HEK293 (cell line): ENCODE data around the gene GCH1.

Experiments
- ATF2 ChIP-seq: fragments of 450-650 bp; formaldehyde crosslinking; IDR thresholded peaks from 2 replicates; pipeline ENCODE4 v1.5.1; 2016; ENCODE audit warnings: missing biosample characterization, missing genetic modification characterization, low read depth
- HIC1 ChIP-seq: fragments of 450-650 bp; formaldehyde crosslinking; IDR thresholded peaks from 2 replicates; pipeline ENCODE4 v1.5.1; 2016; ENCODE audit warnings: missing biosample characterization, missing genetic modification characterization
- HOXC10 ChIP-seq: sonication (generic); formaldehyde crosslinking; IDR thresholded peaks from 2 replicates; pipeline ENCODE4 v1.8.1; 2023; ENCODE audit warnings: mild to moderate bottlenecking, missing genetic modification reagents
- IKZF3 ChIP-seq: fragments of 450-650 bp; IDR thresholded peaks from 2 replicates; pipeline ENCODE4 v1.5.0; 2018; ENCODE audit warnings: missing biosample characterization, mild to moderate bottlenecking, missing genetic modification characterization, moderate library complexity
- KLF17 ChIP-seq: fragments of 450-650 bp; formaldehyde crosslinking; IDR thresholded peaks from 2 replicates; pipeline ENCODE4 v1.5.1; 2016; ENCODE audit warnings: missing biosample characterization, missing genetic modification characterization
- MZF1 ChIP-seq: fragments of 450-650 bp; formaldehyde crosslinking; IDR thresholded peaks from 2 replicates; pipeline ENCODE4 v1.5.1; 2017; ENCODE audit warnings: missing biosample characterization, missing genetic modification characterization, borderline replicate concordance
- OSR2 ChIP-seq: fragments of 450-650 bp; formaldehyde crosslinking; IDR thresholded peaks from 2 replicates; pipeline ENCODE4 v1.5.1; 2016; ENCODE audit warnings: missing biosample characterization, missing genetic modification characterization
- PRDM1 ChIP-seq: fragments of 450-650 bp; formaldehyde crosslinking; IDR thresholded peaks from 2 replicates; pipeline ENCODE4; 2016; ENCODE audit warnings: missing biosample characterization, missing genetic modification characterization
- SP3 ChIP-seq: fragments of 450-650 bp; formaldehyde crosslinking; IDR thresholded peaks from 2 replicates; pipeline ENCODE4 v1.5.1; 2016; ENCODE audit warnings: missing biosample characterization, missing genetic modification characterization
- WT1 ChIP-seq: fragments of 450-650 bp; formaldehyde crosslinking; IDR thresholded peaks from 2 replicates; pipeline ENCODE4 v1.5.1; 2016; ENCODE audit warnings: missing biosample characterization, missing genetic modification characterization
- ZBTB21 ChIP-seq: fragments of 450-650 bp; formaldehyde crosslinking; IDR thresholded peaks from 2 replicates; pipeline ENCODE4 v1.5.1; 2017; ENCODE audit warnings: missing biosample characterization, missing genetic modification characterization
- ZBTB6 ChIP-seq: fragments of 450-650 bp; formaldehyde crosslinking; IDR thresholded peaks from 2 replicates; pipeline ENCODE4 v1.5.1; 2017; ENCODE audit warnings: missing biosample characterization, missing genetic modification characterization
- ZBTB8A ChIP-seq: fragments of 450-650 bp; formaldehyde crosslinking; IDR thresholded peaks from 2 replicates; pipeline ENCODE4 v1.5.1; 2016; ENCODE audit warnings: missing biosample characterization, missing genetic modification characterization
- ZFP41 ChIP-seq: fragments of 450-650 bp; formaldehyde crosslinking; IDR thresholded peaks from 2 replicates; pipeline ENCODE4 v1.5.1; 2016; ENCODE audit warnings: missing biosample characterization, missing genetic modification characterization, borderline replicate concordance
- ZNF10 ChIP-seq: fragments of 450-650 bp; formaldehyde crosslinking; IDR thresholded peaks from 2 replicates; pipeline ENCODE4 v1.5.1; 2017; ENCODE audit warnings: missing biosample characterization, missing genetic modification characterization
- ZNF114 ChIP-seq: fragments of 450-650 bp; formaldehyde crosslinking; IDR thresholded peaks from 2 replicates; pipeline ENCODE4 v1.5.0; 2017; ENCODE audit warnings: missing biosample characterization, missing genetic modification characterization
- ZNF19 ChIP-seq: fragments of 450-650 bp; formaldehyde crosslinking; IDR thresholded peaks from 2 replicates; pipeline ENCODE4; 2016; ENCODE audit warnings: missing biosample characterization, missing genetic modification characterization, low read depth
- ZNF239 ChIP-seq: fragments of 450-650 bp; formaldehyde crosslinking; IDR thresholded peaks from 2 replicates; pipeline ENCODE4 v1.5.1; 2016; ENCODE audit warnings: missing biosample characterization, missing genetic modification characterization
- ZNF366 ChIP-seq: fragments of 450-650 bp; formaldehyde crosslinking; conservative IDR thresholded peaks from 2 replicates; pipeline ENCODE4 v1.5.1; 2016; ENCODE audit warnings: missing biosample characterization, missing genetic modification characterization
- ZNF433 ChIP-seq: fragments of 450-650 bp; formaldehyde crosslinking; IDR thresholded peaks from 2 replicates; pipeline ENCODE4 v1.5.1; 2016; ENCODE audit warnings: missing biosample characterization, missing genetic modification characterization, low read depth
- ZNF561 ChIP-seq: fragments of 450-650 bp; IDR thresholded peaks from 2 replicates; pipeline ENCODE4 v1.5.1; 2018; ENCODE audit warnings: missing biosample characterization, missing genetic modification characterization, borderline replicate concordance
- ZNF664 ChIP-seq: fragments of 450-650 bp; formaldehyde crosslinking; IDR thresholded peaks from 2 replicates; pipeline ENCODE4 v1.5.1; 2016; ENCODE audit warnings: missing biosample characterization, missing genetic modification characterization
- ZNF776 ChIP-seq: fragments of 450-650 bp; formaldehyde crosslinking; IDR thresholded peaks from 2 replicates; pipeline ENCODE4 v1.5.0; 2017; ENCODE audit warnings: missing biosample characterization, missing genetic modification characterization, borderline replicate concordance
- ZNF792 ChIP-seq: fragments of 450-650 bp; formaldehyde crosslinking; IDR thresholded peaks from 2 replicates; pipeline ENCODE4 v1.5.1; 2016; ENCODE audit warnings: missing biosample characterization, missing genetic modification characterization
- TF ChIP-seq, protein P1 (sequence below): sonication (generic); formaldehyde crosslinking; IDR thresholded peaks from 2 replicates; pipeline ENCODE4 v1.8.1; 2022; ENCODE audit warnings: mild to moderate bottlenecking, moderate library complexity, missing genetic modification reagents
- TF ChIP-seq, protein P2 (sequence below): fragments of 450-650 bp; IDR thresholded peaks from 2 replicates; pipeline ENCODE4 v1.5.1; 2018; ENCODE audit warnings: missing biosample characterization, missing genetic modification characterization
- TF ChIP-seq, protein P3 (sequence below): fragments of 450-650 bp; formaldehyde crosslinking; IDR thresholded peaks from 2 replicates; pipeline ENCODE4 v1.5.1; 2017; ENCODE audit warnings: missing biosample characterization, missing genetic modification characterization
- TF ChIP-seq, protein P4 (sequence below): fragments of 450-650 bp; formaldehyde crosslinking; IDR thresholded peaks from 2 replicates; pipeline ENCODE4 v1.5.1; 2016; ENCODE audit warnings: missing biosample characterization, missing genetic modification characterization, borderline replicate concordance

Gene GCH1

DNA sequence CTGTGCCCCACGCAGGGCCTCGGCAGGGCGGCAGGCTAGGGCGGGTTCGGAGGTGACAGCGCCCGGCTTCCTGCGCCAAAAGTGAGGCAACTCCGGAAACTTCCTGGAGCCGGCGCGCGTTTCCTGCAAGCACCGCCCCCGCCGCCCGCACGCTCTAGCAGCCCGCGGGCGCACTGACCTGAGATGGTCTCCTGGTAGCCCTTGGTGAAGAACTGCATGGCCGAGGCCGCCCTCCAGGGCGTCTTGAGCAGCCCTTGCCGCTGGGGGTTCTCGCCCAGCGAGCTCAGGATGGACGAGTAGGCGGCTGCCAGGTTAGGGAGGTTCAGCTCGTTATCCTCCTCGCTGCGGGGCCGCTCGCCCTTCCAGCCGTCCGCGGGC lies 494 bp downstream of the GCH1 start (continued):
- TF ChIP-seq, protein P1, sequence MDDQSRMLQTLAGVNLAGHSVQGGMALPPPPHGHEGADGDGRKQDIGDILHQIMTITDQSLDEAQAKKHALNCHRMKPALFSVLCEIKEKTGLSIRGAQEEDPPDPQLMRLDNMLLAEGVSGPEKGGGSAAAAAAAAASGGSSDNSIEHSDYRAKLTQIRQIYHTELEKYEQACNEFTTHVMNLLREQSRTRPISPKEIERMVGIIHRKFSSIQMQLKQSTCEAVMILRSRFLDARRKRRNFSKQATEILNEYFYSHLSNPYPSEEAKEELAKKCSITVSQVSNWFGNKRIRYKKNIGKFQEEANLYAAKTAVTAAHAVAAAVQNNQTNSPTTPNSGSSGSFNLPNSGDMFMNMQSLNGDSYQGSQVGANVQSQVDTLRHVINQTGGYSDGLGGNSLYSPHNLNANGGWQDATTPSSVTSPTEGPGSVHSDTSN (CRISPR knock-in tag): no peak
- TF ChIP-seq, protein P2, sequence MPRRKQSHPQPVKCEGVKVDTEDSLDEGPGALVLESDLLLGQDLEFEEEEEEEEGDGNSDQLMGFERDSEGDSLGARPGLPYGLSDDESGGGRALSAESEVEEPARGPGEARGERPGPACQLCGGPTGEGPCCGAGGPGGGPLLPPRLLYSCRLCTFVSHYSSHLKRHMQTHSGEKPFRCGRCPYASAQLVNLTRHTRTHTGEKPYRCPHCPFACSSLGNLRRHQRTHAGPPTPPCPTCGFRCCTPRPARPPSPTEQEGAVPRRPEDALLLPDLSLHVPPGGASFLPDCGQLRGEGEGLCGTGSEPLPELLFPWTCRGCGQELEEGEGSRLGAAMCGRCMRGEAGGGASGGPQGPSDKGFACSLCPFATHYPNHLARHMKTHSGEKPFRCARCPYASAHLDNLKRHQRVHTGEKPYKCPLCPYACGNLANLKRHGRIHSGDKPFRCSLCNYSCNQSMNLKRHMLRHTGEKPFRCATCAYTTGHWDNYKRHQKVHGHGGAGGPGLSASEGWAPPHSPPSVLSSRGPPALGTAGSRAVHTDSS: no peak
- TF ChIP-seq WT1 (tag by site-specific recombination) (no peak), ZNF664 (tag by site-specific recombination) (no peak), ZNF776 (tag by site-specific recombination) (no peak), ZNF433 (tag by site-specific recombination) (no peak), MZF1 (tag by site-specific recombination) (no peak), ZBTB6 (tag by site-specific recombination) (peak; percentile 67), ZFP41 (tag by site-specific recombination) (no peak), ZNF114 (no peak), SP3 (tag by site-specific recombination) (0 out of 2 replicates have a peak, but pooled peaks have one; percentile 37), HIC1 (tag by site-specific recombination) (peak; percentile 57; the same call in 1 of the 2 replicates), ZNF366 (no peak), PRDM1 (tag by site-specific recombination) (no peak), ZNF10 (tag by site-specific recombination) (no peak), ZNF561 (tag by site-specific recombination) (no peak), OSR2 (no peak), ZNF792 (no peak), ATF2 (tag by site-specific recombination) (no peak), ZNF239 (tag by site-specific recombination) (no peak), IKZF3 (no peak), ZNF19 (tag by site-specific recombination) (no peak), ZBTB8A (tag by site-specific recombination) (peak; percentile 93), HOXC10 (CRISPR knock-in tag) (no peak), ZBTB21 (tag by site-specific recombination) (no peak), KLF17 (no peak)
- TF ChIP-seq, protein P3, sequence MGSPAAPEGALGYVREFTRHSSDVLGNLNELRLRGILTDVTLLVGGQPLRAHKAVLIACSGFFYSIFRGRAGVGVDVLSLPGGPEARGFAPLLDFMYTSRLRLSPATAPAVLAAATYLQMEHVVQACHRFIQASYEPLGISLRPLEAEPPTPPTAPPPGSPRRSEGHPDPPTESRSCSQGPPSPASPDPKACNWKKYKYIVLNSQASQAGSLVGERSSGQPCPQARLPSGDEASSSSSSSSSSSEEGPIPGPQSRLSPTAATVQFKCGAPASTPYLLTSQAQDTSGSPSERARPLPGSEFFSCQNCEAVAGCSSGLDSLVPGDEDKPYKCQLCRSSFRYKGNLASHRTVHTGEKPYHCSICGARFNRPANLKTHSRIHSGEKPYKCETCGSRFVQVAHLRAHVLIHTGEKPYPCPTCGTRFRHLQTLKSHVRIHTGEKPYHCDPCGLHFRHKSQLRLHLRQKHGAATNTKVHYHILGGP (tag by site-specific recombination): no peak
- TF ChIP-seq, protein P4, sequence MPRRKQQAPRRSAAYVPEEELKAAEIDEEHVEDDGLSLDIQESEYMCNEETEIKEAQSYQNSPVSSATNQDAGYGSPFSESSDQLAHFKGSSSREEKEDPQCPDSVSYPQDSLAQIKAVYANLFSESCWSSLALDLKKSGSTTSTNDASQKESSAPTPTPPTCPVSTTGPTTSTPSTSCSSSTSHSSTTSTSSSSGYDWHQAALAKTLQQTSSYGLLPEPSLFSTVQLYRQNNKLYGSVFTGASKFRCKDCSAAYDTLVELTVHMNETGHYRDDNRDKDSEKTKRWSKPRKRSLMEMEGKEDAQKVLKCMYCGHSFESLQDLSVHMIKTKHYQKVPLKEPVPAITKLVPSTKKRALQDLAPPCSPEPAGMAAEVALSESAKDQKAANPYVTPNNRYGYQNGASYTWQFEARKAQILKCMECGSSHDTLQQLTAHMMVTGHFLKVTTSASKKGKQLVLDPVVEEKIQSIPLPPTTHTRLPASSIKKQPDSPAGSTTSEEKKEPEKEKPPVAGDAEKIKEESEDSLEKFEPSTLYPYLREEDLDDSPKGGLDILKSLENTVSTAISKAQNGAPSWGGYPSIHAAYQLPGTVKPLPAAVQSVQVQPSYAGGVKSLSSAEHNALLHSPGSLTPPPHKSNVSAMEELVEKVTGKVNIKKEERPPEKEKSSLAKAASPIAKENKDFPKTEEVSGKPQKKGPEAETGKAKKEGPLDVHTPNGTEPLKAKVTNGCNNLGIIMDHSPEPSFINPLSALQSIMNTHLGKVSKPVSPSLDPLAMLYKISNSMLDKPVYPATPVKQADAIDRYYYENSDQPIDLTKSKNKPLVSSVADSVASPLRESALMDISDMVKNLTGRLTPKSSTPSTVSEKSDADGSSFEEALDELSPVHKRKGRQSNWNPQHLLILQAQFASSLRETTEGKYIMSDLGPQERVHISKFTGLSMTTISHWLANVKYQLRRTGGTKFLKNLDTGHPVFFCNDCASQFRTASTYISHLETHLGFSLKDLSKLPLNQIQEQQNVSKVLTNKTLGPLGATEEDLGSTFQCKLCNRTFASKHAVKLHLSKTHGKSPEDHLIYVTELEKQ (tag by site-specific recombination): no peak
